SK-N-SH (cell line): ENCODE measurements around the gene GIN1. TPM values are rescaled to one million over a fixed set of nuclear protein-coding genes. Genes with fewer than 3 reads are reported as not detected.

Experiments
- CTCF ChIA-PET: fragments of 300-600, 350-600 bp; formaldehyde crosslinking; extraction: SDS; loops from one replicate; lab custom pipeline; 2021; lab: Yijun Ruan, JAX
- POLR2A ChIA-PET: fragments of 350-600 bp; sonication (Branson Sonifier 250); formaldehyde crosslinking; extraction: SDS; loops from one replicate; lab custom pipeline; 2020; ENCODE audit warnings: antibody characterized with exemption, inconsistent platforms; lab: Yijun Ruan, JAX
- DNase-seq: peaks from one replicate; pipeline ENCODE4 v3.0.0; 2012
- H2AFZ ChIP-seq: fragments of 200-600 bp; sonication (generic); 2 replicates; pipeline ENCODE4 v1.8.1; 2016; ENCODE audit warnings: antibody characterized with exemption, mild to moderate bottlenecking, low read depth
- H3F3A ChIP-seq: fragments of 200-600 bp; sonication (generic); replicated peaks from 2 replicates; pipeline ENCODE3; 2016; ENCODE audit warnings: antibody characterized with exemption, mild to moderate bottlenecking; ENCODE audit not compliant: insufficient read depth
- H3K27ac ChIP-seq, 2 experiments: fragments of 200-500 bp in 1 of 2; fragments of 200-600 bp in 1 of 2; sonication (Bioruptor generic) in 1 of 2; sonication (generic), shearing (Covaris generic) in 1 of 2; 2 replicates each; pipeline versions ENCODE4 v1.5.1 to v1.6.1; 2014 to 2016; ENCODE audit warnings: low read depth in 2 of 2, inconsistent platforms in 1 of 2, low read length in 1 of 2, mild to moderate bottlenecking in 1 of 2, mixed read lengths in 1 of 2
- H3K27me3 ChIP-seq: fragments of 200-600 bp; sonication (generic), shearing (Covaris generic); 2 replicates; pipeline ENCODE4 v1.6.1; 2016; ENCODE audit warnings: mixed run types; ENCODE audit not compliant: insufficient read depth
- H3K36me3 ChIP-seq, 2 experiments: fragments of 200-500 bp in 1 of 2; fragments of 200-600 bp in 1 of 2; sonication (Bioruptor generic) in 1 of 2; sonication (generic) in 1 of 2; replicated peaks in 1 of 2; 2 replicates each; pipeline versions ENCODE3 to v1.5.1; 2014 to 2016; ENCODE audit warnings: low read length in 1 of 2, mild to moderate bottlenecking in 1 of 2; ENCODE audit not compliant: insufficient read depth in 2 of 2, control insufficient read depth in 1 of 2
- H3K4me1 ChIP-seq, 2 experiments: fragments of 200-500 bp in 1 of 2; fragments of 200-600 bp in 1 of 2; sonication (Bioruptor generic) in 1 of 2; sonication (generic), shearing (Covaris generic) in 1 of 2; 2 replicates each; pipeline versions ENCODE4 v1.5.1 to v1.6.1; 2014 to 2016; ENCODE audit warnings: low read depth in 1 of 2, low read length in 1 of 2, mixed run types in 1 of 2; ENCODE audit not compliant: insufficient read depth in 2 of 2, control insufficient read depth in 1 of 2
- H3K4me2 ChIP-seq: fragments of 200-600 bp; sonication (generic), shearing (Covaris generic); 2 replicates; pipeline ENCODE4 v1.6.1; 2017; ENCODE audit warnings: mixed run types
- H3K4me3 ChIP-seq, 2 experiments: fragments of 200-500 bp in 1 of 2; fragments of 200-600 bp in 1 of 2; sonication (Bioruptor generic) in 1 of 2; sonication (generic), shearing (Covaris generic) in 1 of 2; 2 replicates each; pipeline versions ENCODE4 v1.5.1 to v1.8.1; 2014 to 2016; ENCODE audit warnings: low read depth in 2 of 2, inconsistent platforms in 1 of 2, low read length in 1 of 2, mild to moderate bottlenecking in 1 of 2, mixed read lengths in 1 of 2, moderate library complexity in 1 of 2
- H3K79me2 ChIP-seq: fragments of 200-600 bp; sonication (generic); 2 replicates; pipeline ENCODE4 v1.8.1; 2017; ENCODE audit warnings: mild to moderate bottlenecking; ENCODE audit not compliant: insufficient read depth
- H3K9ac ChIP-seq: fragments of 200-600 bp; sonication (generic); 2 replicates; pipeline ENCODE4 v1.6.1; 2017; ENCODE audit warnings: mixed run types
- H3K9me2 ChIP-seq: fragments of 200-600 bp; sonication (generic); 2 replicates; pipeline ENCODE4 v1.6.1; 2017; ENCODE audit warnings: mixed run types
- H3K9me3 ChIP-seq: fragments of 200-600 bp; sonication (generic); 2 replicates; pipeline ENCODE4 v1.6.1; 2017; ENCODE audit warnings: mixed run types, mild to moderate bottlenecking, moderate library complexity
- H4K20me1 ChIP-seq: fragments of 200-600 bp; sonication (generic); 2 replicates; pipeline ENCODE4 v1.6.1; 2017; ENCODE audit warnings: mild to moderate bottlenecking, mixed run types; ENCODE audit not compliant: insufficient read depth
- CTCF ChIP-seq: fragments of 200-600 bp; sonication (generic); IDR thresholded peaks from 2 replicates; pipeline ENCODE4 v1.6.1; 2017; ENCODE audit warnings: antibody characterized with exemption, mild to moderate bottlenecking, moderate library complexity
- ELF1 ChIP-seq: IDR thresholded peaks from 2 replicates; pipeline ENCODE4 v1.4.0; 2012
- FOXJ3 ChIP-seq: sonication (generic); formaldehyde crosslinking; IDR thresholded peaks from 2 replicates; pipeline ENCODE4 v1.5.1; 2020; ENCODE audit warnings: mild to moderate bottlenecking, missing genetic modification reagents
- FOXM1 ChIP-seq: IDR thresholded peaks from 2 replicates; pipeline ENCODE4 v1.4.0; 2012; ENCODE audit warnings: low read depth, mild to moderate bottlenecking
- GABPA ChIP-seq: IDR thresholded peaks from 2 replicates; pipeline ENCODE4 v1.4.0; 2012; ENCODE audit warnings: low read depth, mild to moderate bottlenecking
- GATA2 ChIP-seq: sonication (generic); formaldehyde crosslinking; IDR thresholded peaks from 2 replicates; pipeline ENCODE4 v1.5.0; 2020; ENCODE audit warnings: mild to moderate bottlenecking, missing genetic modification reagents
- JUND ChIP-seq: IDR thresholded peaks from 2 replicates; pipeline ENCODE4 v1.4.0; 2012
- MEF2A ChIP-seq: IDR thresholded peaks from 2 replicates; pipeline ENCODE4 v1.4.0; 2012; ENCODE audit warnings: low read depth, borderline replicate concordance
- MXI1 ChIP-seq: IDR thresholded peaks from 2 replicates; pipeline ENCODE4 v1.6.1; 2012; ENCODE audit warnings: mild to moderate bottlenecking, low read depth, low read length, improper control_type of control experiment
- NFIC ChIP-seq: IDR thresholded peaks from 2 replicates; pipeline ENCODE4 v1.4.0; 2012; ENCODE audit warnings: borderline replicate concordance
- POLR2AphosphoS5 ChIP-seq: IDR thresholded peaks from 2 replicates; pipeline ENCODE4 v1.6.1; 2012; ENCODE audit warnings: low read depth, low read length
- RAD21 ChIP-seq: IDR thresholded peaks from 2 replicates; pipeline ENCODE4 v1.6.1; 2012; ENCODE audit warnings: mild to moderate bottlenecking, low read length
- RFX5 ChIP-seq: IDR thresholded peaks from 2 replicates; pipeline ENCODE4 v1.6.1; 2012; ENCODE audit warnings: mild to moderate bottlenecking, improper control_type of control experiment, low read length
- RXRA ChIP-seq: IDR thresholded peaks from 2 replicates; pipeline ENCODE4 v1.4.0; 2012; ENCODE audit warnings: low read depth, mild to moderate bottlenecking, borderline replicate concordance
- USF1 ChIP-seq: IDR thresholded peaks from 2 replicates; pipeline ENCODE4 v1.4.0; 2012; ENCODE audit warnings: low read depth, borderline replicate concordance
- USF2 ChIP-seq: fragments of 150-350 bp; IDR thresholded peaks from 2 replicates; pipeline ENCODE4 v1.6.1; 2017; ENCODE audit warnings: antibody characterized with exemption, low read length, low read depth, borderline replicate concordance
- YY1 ChIP-seq: IDR thresholded peaks from 2 replicates; pipeline ENCODE4 v1.4.0; 2012; ENCODE audit warnings: low read depth, mild to moderate bottlenecking
- ZBTB33 ChIP-seq: IDR thresholded peaks from 2 replicates; pipeline ENCODE4 v1.4.0; 2012; ENCODE audit warnings: low read depth, borderline replicate concordance
- WGBS: methylation state at CpG from one replicate; pipeline ENCODE4 v1.1.6; 2017; ENCODE audit warnings: low lambda C conversion rate; 5-methylcytosine and 5-hydroxymethylcytosine counted together
- polyA plus RNA-seq, 3 experiments: library from polyadenylated mRNA; depleted of rRNA; stranded (reverse); fragments of >200 nt; gene quantifications; 2 replicates each; pipeline ENCODE4 v1.2.3, GENCODE V29; 2012

Gene GIN1
- polyA plus RNA-seq, 1 of the 3 experiments (the other 2 are of a cell fraction): 1.3 TPM

- Histone ChIP-seq H3K27ac (peak overlapping the region; percentile 96 to 99), H3K27me3 (no peaks in the 10 kb centered on the region), H3F3A (peaks cover 11% of the 10 kb centered on the region), H3K4me3 (peak overlapping the region; percentile 82 to 97), H3K9me2 (no peaks in the 10 kb centered on the region), H3K9ac (peak overlapping the region; percentile 95), H3K79me2 (peaks cover 74% of the 10 kb centered on the region), H3K9me3 (no peaks in the 10 kb centered on the region), H3K4me2 (peak overlapping the region; percentile 76), H2AFZ (peak overlapping the region; percentile 88), H3K36me3 (peaks cover 4 to 6% of the 10 kb centered on the region in 2 experiments), H4K20me1 (no peaks in the 10 kb centered on the region), H3K4me1 (peaks cover 0 to 12% of the 10 kb centered on the region in 2 experiments; a peak in 2 of 4 replicates)
- DNase-seq: peak; percentile 1
- WGBS: 2% methylated on average over 15 of the region's 15 CpGs
- CTCF ChIA-PET: interaction anchor here (0.9 to 2.5 kb wide), 5 partner anchors 20 to 749 kb away, joined by 3 to 13 read pairs (median 3); partner anchors contain the start of gene MACIR
- POLR2A ChIA-PET: interaction anchor here (0.8 to 1.0 kb wide), 3 partner anchors 26 to 140 kb away, joined by 3 read pairs; partner anchors contain the start of gene MACIR
- TF ChIP-seq MXI1 (no peak), YY1 (peak; percentile 74)
These were observed 721 bp downstream of the GIN1 start for GRCh38 chr5:103119070-103119764.

GRCh38 chr5:103117471-103117991 lies 2.4 kb downstream of the GIN1 start:
- DNase-seq: no peak
- Histone ChIP-seq H3K79me2 (peaks cover 66% of the 10 kb centered on the region), H3K36me3 (peaks cover 0 to under 1% of the 10 kb centered on the region in 2 experiments), H3K4me2 (peak overlapping the region; percentile 76), H3K9me2 (no peaks in the 10 kb centered on the region), H3K27ac (peak overlapping the region in 1 of 2 experiments; percentile 96; a peak in 1 of 4 replicates), H3F3A (peaks cover 11% of the 10 kb centered on the region), H3K27me3 (no peaks in the 10 kb centered on the region), H3K9me3 (no peaks in the 10 kb centered on the region), H3K4me1 (peaks cover 0 to 9% of the 10 kb centered on the region in 2 experiments; a peak in 1 of 4 replicates), H4K20me1 (no peaks in the 10 kb centered on the region), H3K4me3 (no peak overlapping the region), H2AFZ (no peak overlapping the region), H3K9ac (peak overlapping the region; percentile 95; the same call in 1 of the 2 replicates)
- ChIA-PET POLR2A (no interaction called here), CTCF (no interaction called here)
- TF ChIP-seq ELF1 (no peak), USF2 (no peak), NFIC (no peak), RAD21 (no peak), RFX5 (no peak), GATA2 (CRISPR knock-in tag) (no peak), CTCF (no peak), MEF2A (no peak), YY1 (no peak), GABPA (no peak), ZBTB33 (no peak), POLR2AphosphoS5 (no peak), FOXM1 (no peak), RXRA (no peak), JUND (no peak), FOXJ3 (CRISPR knock-in tag) (no peak), USF1 (no peak), MXI1 (no peak)
- WGBS: 89% methylated on average over 4 of the region's 4 CpGs
